Activated naive CD8-positive, alpha-beta T cell treated with anti-CD3 and anti-CD28 coated beads, Interleukin-2, amount 50 U/mL, for 16 hours (primary cell): ENCODE data around the gene PIGB.
"Not testable (repeated sequence)": the region's sequence is repeated elsewhere in the genome, so short reads cannot be mapped to it uniquely, and the experiment has no call there.

Source experiments
- DNase-seq: peaks from one replicate; pipeline ENCODE4 v3.0.0-alpha.2; 2020; ENCODE audit warnings: low read depth, low spot score

PIGB gene

DNA sequence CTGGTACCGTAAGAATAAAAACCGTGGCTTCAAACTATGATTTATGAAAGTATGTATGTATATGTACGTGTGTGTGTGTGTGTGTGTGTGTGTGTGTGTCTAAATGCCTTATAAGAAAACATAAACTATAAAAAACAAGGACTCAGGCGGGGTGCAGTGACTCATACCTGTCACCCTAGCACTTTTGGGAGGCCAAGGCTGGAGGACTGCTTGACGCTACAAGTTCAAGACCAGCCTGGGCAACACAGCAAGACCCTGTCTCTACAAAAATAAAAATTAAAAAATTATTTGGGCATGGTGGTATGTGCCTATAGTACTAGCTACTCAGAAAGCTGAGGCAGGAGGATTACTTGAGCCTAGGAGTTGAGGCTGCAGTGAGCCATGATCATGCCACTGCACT is 60.1 kb downstream of the PIGB start:
- DNase-seq = no peak

DNA sequence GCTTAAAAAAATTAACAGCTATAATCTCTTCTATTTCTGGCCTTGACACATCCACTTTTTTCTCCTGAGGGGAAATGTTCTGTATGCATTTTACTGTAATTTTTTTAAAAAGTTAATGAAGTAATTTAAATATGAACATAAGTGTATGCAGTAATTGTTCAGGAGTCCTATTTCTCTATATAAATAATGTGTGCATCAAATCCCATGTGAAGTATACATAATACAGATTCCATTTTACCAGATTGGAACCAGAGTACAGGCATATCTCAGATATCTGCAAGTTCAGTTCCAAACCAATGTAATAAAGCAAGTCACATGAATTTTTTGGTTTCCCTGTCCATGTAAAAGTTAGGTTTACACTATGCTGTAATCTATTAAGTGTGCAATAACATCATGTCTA is 62.6 kb downstream of the PIGB start:
- DNase-seq = no peak

DNA sequence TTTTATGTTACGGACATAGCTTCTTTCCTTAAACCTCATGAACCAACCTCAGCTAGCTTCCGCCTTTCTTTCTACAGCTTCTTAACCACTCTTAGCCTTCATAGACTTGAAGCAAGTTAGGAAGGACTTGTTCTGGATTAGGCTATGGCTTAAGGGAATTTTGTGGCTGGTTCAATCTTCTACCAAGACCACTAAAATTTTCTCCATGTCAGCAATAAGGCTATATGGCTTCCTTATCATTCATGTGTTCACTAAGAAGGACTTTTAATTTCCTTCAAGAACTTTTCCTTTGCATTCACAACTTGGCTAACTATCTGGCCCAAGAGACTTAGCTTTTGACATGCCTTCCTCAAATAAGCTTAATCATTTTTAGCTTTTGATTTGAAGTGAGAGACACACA is 64.7 kb downstream of the PIGB start:
- DNase-seq = no peak

- no peak for DNase-seq
These were observed 68.0 kb downstream of the PIGB start for GRCh38 chr15:55387027-55387426.

DNA sequence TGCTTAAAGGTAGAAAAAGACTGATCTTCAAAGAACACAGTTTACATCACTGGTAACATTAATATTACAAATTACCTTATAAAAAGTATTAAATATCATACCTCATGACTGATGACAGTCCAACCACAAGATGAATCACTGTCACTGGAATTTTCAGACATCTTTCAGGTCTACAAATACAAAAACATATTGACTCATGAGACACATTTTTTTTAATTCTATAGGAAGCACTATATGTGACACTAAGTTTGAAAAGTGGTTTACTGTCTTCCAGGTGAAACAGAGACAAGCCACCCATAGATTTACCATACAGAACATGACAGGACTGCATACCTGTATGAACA is 70.2 kb downstream of the PIGB start:
- DNase-seq = no peak

DNA sequence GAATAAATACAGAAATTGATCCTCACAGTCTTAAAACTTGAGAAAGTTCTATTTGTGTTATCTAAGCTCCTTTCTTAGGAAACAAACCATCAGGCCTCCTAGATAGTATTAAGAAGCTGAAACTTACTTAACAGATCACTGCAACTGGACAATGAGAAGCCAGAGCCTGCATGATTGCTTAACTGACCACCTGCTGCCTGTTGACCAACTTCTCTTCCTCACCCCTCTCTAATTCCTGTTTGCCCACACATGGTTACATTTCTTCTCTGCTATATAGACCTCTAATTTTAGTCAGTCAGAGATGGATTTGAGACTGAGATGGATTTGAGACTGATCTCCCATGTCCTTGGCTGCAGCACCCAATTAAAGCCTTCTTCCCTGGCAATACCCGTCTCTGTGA is 75.7 kb downstream of the PIGB start:
- no peak for DNase-seq

DNA sequence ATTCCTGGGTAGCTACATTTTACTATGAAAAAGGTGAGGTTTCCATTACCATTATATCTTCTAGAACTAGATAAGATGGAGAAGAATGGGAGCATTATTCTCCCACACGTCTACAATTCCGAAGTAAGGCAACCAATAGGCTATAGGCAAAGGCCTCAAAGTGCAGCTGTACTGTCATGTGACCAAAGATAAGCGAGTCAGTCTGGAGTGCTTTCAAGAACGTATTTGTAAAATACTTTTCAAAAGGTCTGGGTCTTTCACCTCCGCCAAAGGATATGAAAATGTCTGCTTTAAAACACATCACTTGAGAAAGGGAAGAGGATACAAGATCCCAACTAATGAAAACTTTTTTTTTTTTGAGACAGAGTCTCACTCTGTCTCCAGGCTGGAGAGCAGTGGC is 79.2 kb downstream of the PIGB start:
- no peak for DNase-seq

DNA sequence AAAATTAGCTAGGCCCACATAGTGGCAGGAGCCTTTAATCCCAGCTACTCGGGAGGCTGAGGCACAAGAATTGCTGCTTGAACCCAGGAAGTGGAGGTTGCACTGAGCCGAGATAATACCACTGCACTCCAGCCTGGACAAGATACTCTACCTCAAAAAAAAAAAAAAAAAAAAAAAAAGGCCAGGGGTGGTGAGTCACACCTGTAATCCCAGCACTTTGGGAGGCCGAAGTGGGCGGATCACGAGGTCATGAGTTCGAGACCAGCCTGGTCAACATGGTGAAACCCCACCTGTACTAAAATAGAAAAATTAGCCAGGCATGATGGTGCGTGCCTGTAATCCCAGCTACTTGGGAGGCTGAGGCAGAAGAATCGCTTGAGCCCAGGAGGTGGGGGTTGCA is 81.0 kb downstream of the PIGB start:
- not testable (repeated sequence) for DNase-seq

DNA sequence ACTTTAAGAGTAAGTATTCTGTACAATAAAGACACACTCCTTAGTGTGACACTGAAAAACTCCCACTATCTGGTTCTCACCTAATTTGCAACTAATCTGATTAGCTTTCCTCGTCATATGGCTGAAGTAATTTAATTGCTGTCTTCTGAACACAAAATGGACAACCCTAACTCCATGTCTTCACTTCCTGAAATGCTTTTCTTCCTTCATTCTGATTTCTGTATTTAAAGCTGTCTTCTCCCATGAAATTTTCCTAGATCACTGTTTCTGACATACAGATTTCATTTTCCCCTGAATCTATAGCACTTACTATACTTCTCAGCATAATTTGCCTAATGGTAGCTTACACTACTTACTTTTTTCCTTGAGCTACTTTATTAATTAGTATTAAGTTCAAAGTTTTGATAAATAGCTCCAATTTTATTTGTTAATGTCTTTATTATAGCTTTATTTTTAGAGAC is 82.8 kb downstream of the PIGB start:
- DNase-seq = no peak

DNA sequence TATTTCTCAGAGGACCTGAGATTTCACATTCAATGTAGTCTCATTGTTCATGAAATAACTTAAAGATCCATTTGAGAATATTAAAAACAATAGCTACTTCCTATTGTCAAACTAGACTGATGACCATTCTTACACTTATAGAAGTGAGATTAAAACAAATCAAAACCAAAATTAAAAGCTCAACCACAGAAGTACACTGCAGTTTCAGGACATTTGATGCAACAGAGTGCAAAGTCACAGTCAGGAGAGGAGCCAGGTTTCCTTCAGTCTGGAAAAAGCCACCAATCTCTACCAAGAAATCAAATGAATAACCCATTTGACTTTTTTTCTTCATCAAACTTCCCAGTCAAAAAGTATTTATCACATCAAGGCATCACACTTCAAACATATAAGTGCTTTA is 83.7 kb downstream of the PIGB start:
- DNase-seq = no peak

DNA sequence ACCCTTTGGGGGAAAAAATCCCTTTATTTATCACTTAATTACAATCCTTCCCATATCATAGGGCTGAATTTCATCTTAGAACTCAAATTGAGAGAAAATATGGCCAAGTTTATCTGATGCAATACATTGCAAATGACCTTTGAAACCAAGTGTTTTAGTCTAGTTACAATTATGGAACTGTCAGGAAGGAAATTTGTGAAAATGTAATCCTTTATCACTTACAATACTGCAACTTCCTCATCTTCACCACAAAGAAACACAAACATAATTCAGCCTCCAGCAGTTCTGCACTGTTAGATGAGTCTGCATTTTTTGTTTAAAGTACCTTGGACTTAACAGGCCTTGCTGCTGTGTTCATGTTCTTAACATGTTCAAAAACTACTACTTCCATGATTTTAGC is 84.5 kb downstream of the PIGB start:
- DNase-seq = no peak
